ENCODE measurements around the gene AK5.
A peak's percentile ranks its signal among the peaks of the same experiment; 100 is the strongest.

Gene AK5

DNA sequence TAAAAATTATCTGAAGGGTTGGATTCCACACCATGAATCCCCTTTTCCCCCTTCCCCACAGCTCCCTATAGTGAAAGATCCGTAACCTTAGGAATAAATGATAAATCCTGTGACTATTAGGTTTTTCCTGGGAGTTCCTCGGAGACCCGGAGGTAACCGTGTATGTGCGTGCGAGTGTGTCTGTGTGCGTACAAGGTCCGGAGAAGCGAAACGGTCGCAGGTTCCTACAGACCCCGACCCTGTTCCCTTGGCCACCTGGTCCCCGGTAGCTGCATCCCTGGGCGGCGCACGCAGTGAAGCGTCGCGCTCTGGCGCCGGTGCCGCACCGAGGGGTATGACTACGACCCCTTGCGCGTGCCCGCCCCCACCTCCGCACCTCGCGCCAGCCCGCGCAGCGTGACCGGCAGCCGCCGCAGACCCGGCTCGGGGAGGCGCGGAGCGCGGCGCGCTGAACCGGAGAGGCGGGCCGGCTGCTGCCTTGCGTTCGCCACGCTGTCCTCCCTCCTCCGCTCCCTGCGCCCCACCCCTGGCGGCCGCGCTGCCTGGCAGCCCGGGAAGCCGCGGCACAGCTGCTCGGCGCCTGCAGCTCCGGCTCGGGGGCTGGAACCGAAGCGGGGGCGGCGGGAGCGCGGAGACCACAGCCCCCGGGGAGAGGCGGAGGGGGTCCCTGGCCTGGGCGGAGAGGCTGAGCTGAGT is at the start of gene AK5:
AK5 (plus strand) TSS at position 529 of the 696 bp plus-strand sequence. CDS start 295 bp downstream, outside the sequence.
- peak; percentile 23 for DNase-seq

DNA sequence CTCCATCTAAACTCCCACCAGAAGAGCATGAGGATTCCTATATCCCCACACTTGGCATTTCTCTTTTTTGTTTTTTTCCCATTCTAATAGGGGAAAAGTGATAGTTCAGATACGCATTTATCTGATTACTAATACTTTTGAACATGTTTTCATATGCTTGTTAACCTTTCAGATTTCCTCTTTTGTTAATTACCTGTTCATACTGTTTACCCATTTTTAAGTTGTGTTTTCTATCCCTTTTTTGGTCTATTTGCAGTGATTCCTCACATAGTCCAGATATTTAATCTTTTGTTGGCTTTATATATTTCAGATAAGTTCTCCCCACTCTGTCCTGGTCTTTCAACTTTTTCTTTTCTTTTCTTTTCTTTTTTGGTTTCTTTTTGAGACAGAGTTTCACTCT is 49.0 kb upstream of the AK5 start:
- no peak for DNase-seq

GRCh38 chr1:77234096-77234495 is 47.7 kb upstream of the AK5 start:
- DNase-seq: no peak

DNA sequence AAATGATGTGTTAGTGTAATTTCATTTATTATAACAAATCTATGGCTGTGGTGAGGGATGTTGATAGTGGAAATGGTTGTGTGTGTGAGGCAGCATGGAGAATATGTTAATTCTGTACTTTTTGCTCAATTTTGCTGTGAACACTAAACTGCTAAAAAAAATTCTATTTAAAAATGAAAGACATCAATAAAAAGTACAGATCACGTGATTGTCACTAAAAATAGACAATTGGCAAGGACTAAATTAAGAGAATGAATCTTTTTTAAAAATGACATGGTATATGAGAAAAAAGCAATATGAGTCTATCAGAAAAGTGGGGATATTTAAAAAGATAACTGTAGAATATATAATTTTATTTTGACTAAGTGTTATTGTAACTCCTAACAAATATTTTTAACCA is 46.9 kb upstream of the AK5 start:
- no peak for DNase-seq

- no peak for DNase-seq
Observed at GRCh38 chr1:77238462-77238861, 43.4 kb upstream of the AK5 start.

GRCh38 chr1:77239311-77239710 is 42.5 kb upstream of the AK5 start:
- no peak for DNase-seq

- no peak for DNase-seq
Observed at GRCh38 chr1:77245830-77246229, 36.0 kb upstream of the AK5 start.

GRCh38 chr1:77250126-77250525 is 31.7 kb upstream of the AK5 start:
- DNase-seq: no peak

DNA sequence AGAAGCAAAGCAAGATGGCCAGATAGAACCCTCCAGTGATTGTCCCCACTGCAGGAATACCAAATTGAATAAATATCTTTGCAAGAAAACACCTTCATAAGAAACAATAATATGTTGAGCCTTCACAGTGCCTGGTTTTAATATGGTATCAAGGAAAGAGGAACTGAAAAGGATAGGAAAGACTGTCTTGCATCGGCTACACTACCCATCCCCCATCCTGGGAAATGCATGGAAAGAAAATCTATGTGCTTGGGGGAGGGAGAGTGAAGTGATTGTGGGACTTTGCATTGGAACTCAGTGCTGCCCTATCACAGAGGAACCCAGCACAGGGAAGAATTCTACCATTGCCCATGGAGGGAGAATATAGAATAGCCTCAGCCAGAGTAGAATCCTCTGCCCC is 28.6 kb upstream of the AK5 start:
- DNase-seq: no peak

DNA sequence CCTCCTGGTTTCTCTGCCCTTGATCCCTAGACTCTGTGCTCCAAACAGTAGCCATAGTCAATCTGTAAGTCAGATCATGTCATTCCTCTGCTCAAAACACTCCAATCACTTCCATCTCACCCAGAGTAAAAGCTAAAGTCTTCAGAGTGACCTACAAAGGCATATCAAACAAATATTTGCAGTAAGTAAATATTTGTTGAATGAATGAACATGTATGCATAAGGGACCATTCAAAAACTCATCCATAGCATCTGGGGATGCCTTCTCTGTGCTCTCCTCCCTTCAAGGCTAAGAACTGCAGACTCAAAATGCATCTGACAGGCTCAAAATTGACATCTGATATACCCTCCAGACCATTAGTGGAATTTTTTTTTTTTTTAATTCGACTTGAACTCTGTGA is 18.1 kb upstream of the AK5 start:
- DNase-seq: no peak

- DNase-seq: no peak
Observed at GRCh38 chr1:77265180-77265579, 16.6 kb upstream of the AK5 start.

GRCh38 chr1:77267035-77267434 is 14.8 kb upstream of the AK5 start:
- DNase-seq: no peak

GRCh38 chr1:77271852-77272580 is 9.8 kb upstream of the AK5 start:
- no peak for DNase-seq

DNA sequence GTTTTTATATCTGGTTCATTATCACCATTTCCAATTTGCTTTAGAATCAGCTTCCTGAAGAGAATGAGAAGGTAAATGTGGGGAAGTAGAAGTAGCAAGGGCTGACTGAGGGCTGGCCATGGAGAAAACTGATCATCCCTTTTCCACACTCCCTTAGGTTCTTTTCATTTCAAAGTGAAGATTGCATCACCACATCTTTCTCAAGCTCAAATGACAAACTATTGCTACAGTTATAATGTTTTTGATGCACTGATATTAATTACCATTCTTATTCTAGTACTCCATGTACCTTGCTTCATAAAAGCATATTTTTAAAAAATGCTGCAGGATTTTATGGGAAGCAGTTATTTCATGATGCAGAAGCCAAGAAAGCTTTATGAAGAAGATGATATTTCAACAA is 7.9 kb upstream of the AK5 start:
- no peak for DNase-seq

DNA sequence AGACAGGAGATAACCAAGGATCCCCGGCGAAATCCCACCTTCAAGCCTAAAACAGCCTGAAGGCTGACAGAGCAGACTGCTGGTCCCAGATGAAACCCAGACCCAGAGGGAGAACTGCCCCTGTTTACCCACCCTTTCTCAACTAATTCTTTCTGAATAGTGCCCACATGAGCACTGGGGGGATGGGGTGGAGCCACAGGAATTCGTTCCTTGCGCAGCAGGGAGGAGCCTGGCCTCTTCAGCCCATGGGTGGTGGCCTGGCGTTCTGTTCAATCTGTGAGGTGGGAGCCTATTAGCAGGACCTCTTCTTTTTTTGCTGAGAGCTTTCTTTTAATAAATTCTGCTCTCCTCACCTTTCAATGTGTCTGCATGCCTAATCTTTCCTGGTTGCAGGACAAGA is 6.6 kb upstream of the AK5 start:
- no peak for DNase-seq

GRCh38 chr1:77276941-77277340 is 4.9 kb upstream of the AK5 start:
- no peak for DNase-seq

GRCh38 chr1:77279929-77280328 is 1.9 kb upstream of the AK5 start:
- no peak for DNase-seq

- no peak for DNase-seq
Observed at GRCh38 chr1:77280962-77281361, 857 bp upstream of the AK5 start.

DNA sequence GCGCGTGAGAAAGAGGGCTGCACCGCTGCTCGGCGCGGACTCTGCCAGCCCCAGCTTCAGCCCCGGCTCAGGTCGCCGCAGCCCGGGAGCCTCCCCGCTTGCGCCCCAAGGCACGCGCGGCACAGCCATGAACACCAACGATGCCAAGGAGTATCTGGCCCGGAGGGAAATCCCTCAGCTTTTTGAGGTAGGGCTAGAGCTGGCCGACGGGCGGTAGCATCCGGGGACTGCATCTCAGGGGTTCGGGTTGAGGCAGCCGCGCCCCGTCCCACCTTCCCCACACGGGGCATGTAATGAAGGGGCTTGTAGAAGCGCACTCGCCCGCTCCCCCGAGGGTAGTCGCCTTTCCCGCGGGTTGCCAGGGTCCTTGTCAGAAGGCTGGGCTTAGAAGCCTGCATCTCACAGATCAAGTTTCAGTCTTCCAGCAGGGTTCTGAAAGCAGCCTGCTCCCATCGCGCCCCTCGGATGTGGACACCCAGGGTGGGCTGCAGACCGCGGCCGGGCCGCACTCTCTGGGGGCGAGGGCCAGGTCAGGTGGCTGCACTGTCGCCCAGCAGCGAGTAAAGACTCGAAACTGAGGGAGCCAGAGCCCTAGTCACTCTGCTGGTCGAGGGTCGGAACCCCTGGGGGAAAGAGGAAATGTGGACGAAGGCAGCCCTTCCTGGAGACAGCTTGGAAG is 507 bp downstream of the AK5 start:
- DNase-seq: peak; percentile 22

DNA sequence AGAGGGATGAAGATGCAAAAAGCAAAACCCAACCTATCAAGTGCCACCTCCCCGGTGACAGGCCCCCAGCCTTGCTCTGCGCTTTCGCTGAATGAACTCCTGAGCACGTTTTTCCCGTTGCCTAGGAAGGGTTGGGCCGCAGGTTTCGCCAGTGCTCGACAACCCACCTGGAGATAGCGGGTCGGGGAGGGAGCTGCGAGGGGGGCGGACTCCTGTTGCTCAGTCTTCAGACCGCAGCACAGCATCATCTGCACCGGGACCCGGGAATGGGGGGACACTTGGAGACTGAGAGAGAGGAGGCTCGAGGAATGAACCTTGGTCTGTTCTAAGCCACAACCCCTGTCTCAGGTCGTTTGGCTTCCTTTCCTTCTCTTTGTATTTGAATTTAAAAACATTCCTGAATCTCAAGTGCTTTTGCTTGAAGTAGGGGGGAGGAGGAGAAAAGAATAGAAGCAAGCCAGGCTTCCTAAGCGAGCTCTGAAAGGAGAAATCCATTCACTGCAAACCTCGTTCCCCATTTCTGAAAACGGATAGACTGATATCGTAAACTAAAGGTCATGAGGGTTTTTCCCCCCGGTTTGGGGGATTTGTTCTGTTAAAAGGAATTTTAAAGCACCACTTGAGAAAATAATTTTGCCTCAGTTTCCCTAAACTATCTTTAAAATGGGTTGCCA is 1.2 kb downstream of the AK5 start:
- peak; percentile 9 for DNase-seq

DNA sequence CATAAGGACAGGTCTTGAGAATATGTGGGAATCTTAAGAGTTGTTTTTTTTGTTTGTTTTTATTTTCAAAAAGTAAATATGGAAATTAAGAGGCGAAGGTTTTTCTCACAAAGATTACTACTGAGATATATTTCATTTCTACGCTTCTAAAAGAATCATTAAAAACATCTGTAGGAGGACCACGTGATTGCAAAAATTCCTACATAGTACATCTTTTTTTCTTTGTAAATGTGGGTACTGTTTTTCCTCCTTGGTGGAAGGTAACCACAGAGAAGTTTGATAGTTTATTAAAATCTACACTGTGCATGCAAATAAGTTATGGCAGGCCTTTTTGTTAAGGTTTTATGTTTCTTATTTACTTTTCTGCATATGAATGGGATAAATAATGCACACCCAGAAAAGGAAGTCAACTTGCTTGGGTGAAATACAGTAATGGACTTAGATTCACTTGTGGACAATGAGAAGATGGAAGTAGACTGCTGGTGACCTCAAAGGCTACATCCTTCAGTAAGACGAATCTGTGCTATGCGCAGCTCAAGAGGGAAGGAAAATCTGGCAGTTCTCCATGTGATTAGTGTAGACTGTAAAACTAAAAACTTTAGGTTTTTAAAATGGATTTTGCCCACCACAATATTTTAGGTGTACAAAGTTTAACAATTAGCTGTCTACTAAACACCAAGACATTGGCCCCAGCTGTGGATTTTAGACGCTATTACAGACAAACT is 2.0 kb downstream of the AK5 start:
- DNase-seq: no peak

- DNase-seq: no peak
Observed at GRCh38 chr1:77287535-77287934, 5.7 kb downstream of the AK5 start.

GRCh38 chr1:77288275-77288674 is 6.5 kb downstream of the AK5 start:
- DNase-seq: no peak

Data from NCI-H748 treated with DMSO at 0.1 percent for 48 hours (cell line).